IMR-90 (cell line): ENCODE data around the gene EBF3. TPM values are rescaled to one million over a fixed set of nuclear protein-coding genes. Genes with fewer than 3 reads are reported as not detected.

Experiments used
- ATAC-seq: fragments of 200-7000 bp; cut with Tn5 transposase; 2 replicates; pipeline ENCODE4 v1.9.1; 2020; ENCODE audit warnings: low read depth, mild to moderate bottlenecking, moderate library complexity
- BruUV-seq: library from RNA; stranded (reverse); fragments of 400-500 nt; replicated peaks from 2 replicates; lab custom pipeline; 2021; lab: Mats Ljungman, UMichigan
- CTCF ChIA-PET: fragments of 300-600 bp; formaldehyde crosslinking; extraction: SDS; loops from one replicate; lab custom pipeline; 2021; ENCODE audit warnings: antibody characterized with exemption; lab: Yijun Ruan, JAX
- POLR2A ChIA-PET: fragments of 300-600 bp; sonication (Branson Sonifier 250); formaldehyde crosslinking; loops from one replicate; lab custom pipeline; 2022; ENCODE audit warnings: antibody characterized with exemption; ENCODE audit not compliant: unreplicated experiment; lab: Charles Lee
- DNase-seq: peaks from one replicate; pipeline ENCODE4 v3.0.0; 2013
- H2AFZ ChIP-seq: replicated peaks from 2 replicates; pipeline ENCODE3; 2013; ENCODE audit warnings: low read length, mild to moderate bottlenecking; ENCODE audit not compliant: poor library complexity
- H2AK5ac ChIP-seq: 2 replicates; pipeline ENCODE4 v1.6.1; 2013; ENCODE audit warnings: low read depth, low read length, inconsistent platforms
- H2AK9ac ChIP-seq: replicated peaks from 2 replicates; pipeline ENCODE3; 2013; ENCODE audit warnings: mild to moderate bottlenecking, low read depth, low read length, moderate library complexity; ENCODE audit not compliant: poor library complexity
- H2BK120ac ChIP-seq: 2 replicates; pipeline ENCODE4 v1.6.1; 2013; ENCODE audit warnings: low read depth, low read length, inconsistent platforms
- H2BK15ac ChIP-seq: 3 replicates; pipeline ENCODE4 v1.6.1; 2013; ENCODE audit warnings: low read depth, low read length, inconsistent platforms
- H2BK20ac ChIP-seq: 2 replicates; pipeline ENCODE4 v1.6.1; 2013; ENCODE audit warnings: low read depth, mild to moderate bottlenecking, inconsistent platforms, low read length, moderate library complexity
- H2BK5ac ChIP-seq: 2 replicates; pipeline ENCODE4 v1.6.1; 2013; ENCODE audit warnings: mild to moderate bottlenecking, low read depth, low read length, inconsistent platforms; ENCODE audit not compliant: poor library complexity, severe bottlenecking
- H3K14ac ChIP-seq: replicated peaks from 2 replicates; pipeline ENCODE4 v1.6.1; 2013; ENCODE audit warnings: low read depth, low read length, inconsistent platforms
- H3K18ac ChIP-seq: 2 replicates; pipeline ENCODE4 v1.6.1; 2013; ENCODE audit warnings: low read depth, low read length, control low read depth
- H3K23ac ChIP-seq: 2 replicates; pipeline ENCODE4 v1.6.1; 2013; ENCODE audit warnings: low read depth, low read length, inconsistent platforms
- H3K27ac ChIP-seq: 2 replicates; pipeline ENCODE4 v1.5.1; 2013; ENCODE audit warnings: mild to moderate bottlenecking, control low read depth, low read length; ENCODE audit not compliant: insufficient read depth
- H3K27me3 ChIP-seq: 2 replicates; pipeline ENCODE4 v1.6.1; 2013; ENCODE audit warnings: low read length; ENCODE audit not compliant: control insufficient read depth, insufficient read depth
- H3K36me3 ChIP-seq: 2 replicates; pipeline ENCODE4 v1.6.1; 2013; ENCODE audit warnings: low read length, mixed read lengths; ENCODE audit not compliant: control insufficient read depth, insufficient read depth
- H3K4ac ChIP-seq: 2 replicates; pipeline ENCODE4 v1.6.1; 2013; ENCODE audit warnings: low read depth, low read length, inconsistent platforms
- H3K4me1 ChIP-seq: 2 replicates; pipeline ENCODE4 v1.6.1; 2013; ENCODE audit warnings: low read length, mixed read lengths; ENCODE audit not compliant: control insufficient read depth, insufficient read depth
- H3K4me2 ChIP-seq: 2 replicates; pipeline ENCODE4 v1.6.1; 2013; ENCODE audit warnings: low read depth, mild to moderate bottlenecking, control low read depth, low read length, moderate library complexity
- H3K4me3 ChIP-seq: 2 replicates; pipeline ENCODE4 v1.5.1; 2013; ENCODE audit warnings: low read depth, mild to moderate bottlenecking, control low read depth, low read length, moderate library complexity; ENCODE audit not compliant: insufficient read depth
- H3K56ac ChIP-seq: 2 replicates; pipeline ENCODE4 v1.6.1; 2013; ENCODE audit warnings: low read length, inconsistent platforms; ENCODE audit not compliant: insufficient read depth; ENCODE audit errors: extremely low read depth
- H3K79me1 ChIP-seq, 2 experiments: 2 replicates each; pipeline ENCODE4 v1.6.1; 2013; ENCODE audit warnings: low read length in 2 of 2, inconsistent platforms in 1 of 2, low read depth in 1 of 2
- H3K9ac ChIP-seq: 2 replicates; pipeline ENCODE4 v1.6.1; 2013; ENCODE audit warnings: low read depth, low read length, control low read depth
- H3K9me1 ChIP-seq: 2 replicates; pipeline ENCODE4 v1.6.1; 2013; ENCODE audit warnings: low read length, inconsistent platforms; ENCODE audit not compliant: insufficient read depth
- H3K9me3 ChIP-seq: 2 replicates; pipeline ENCODE4 v1.6.1; 2013; ENCODE audit warnings: low read length; ENCODE audit not compliant: control insufficient read depth, insufficient read depth
- H4K20me1 ChIP-seq: 2 replicates; pipeline ENCODE4 v1.6.1; 2013; ENCODE audit warnings: low read length, inconsistent platforms; ENCODE audit not compliant: insufficient read depth
- H4K5ac ChIP-seq: 2 replicates; pipeline ENCODE4 v1.6.1; 2013; ENCODE audit warnings: mild to moderate bottlenecking, low read depth, low read length, control low read depth
- H4K8ac ChIP-seq, 2 experiments: 2 replicates each; pipeline ENCODE4 v1.6.1; 2013; ENCODE audit warnings: low read depth in 2 of 2, low read length in 2 of 2, control low read depth in 1 of 2, inconsistent platforms in 1 of 2
- H4K91ac ChIP-seq: 2 replicates; pipeline ENCODE4 v1.6.1; 2013; ENCODE audit warnings: low read depth, low read length, inconsistent platforms; ENCODE audit not compliant: insufficient read depth
- FOS ChIP-seq: fragments of 150-350 bp; IDR thresholded peaks from 2 replicates; pipeline ENCODE4 v1.6.1; 2016; ENCODE audit warnings: low read depth, low read length
- MAFK ChIP-seq: IDR thresholded peaks from 2 replicates; pipeline ENCODE4 v1.6.1; 2012; ENCODE audit warnings: low read depth, low read length, improper control_type of control experiment
- MAZ ChIP-seq: IDR thresholded peaks from 2 replicates; pipeline ENCODE4 v1.6.1; 2012; ENCODE audit warnings: low read depth, mild to moderate bottlenecking, low read length, improper control_type of control experiment, moderate library complexity, borderline replicate concordance
- NFE2L2 ChIP-seq: fragments of 150-350 bp; IDR thresholded peaks from 2 replicates; pipeline ENCODE4 v1.6.1; 2016; ENCODE audit warnings: low read depth, mild to moderate bottlenecking, low read length
- POLR2A ChIP-seq: IDR thresholded peaks from 2 replicates; pipeline ENCODE4 v1.6.1; 2012; ENCODE audit warnings: mild to moderate bottlenecking, low read depth, low read length
- RFX5 ChIP-seq: IDR thresholded peaks from 2 replicates; pipeline ENCODE4 v1.8.0; 2012; ENCODE audit warnings: low read depth, mild to moderate bottlenecking, low read length, moderate library complexity
- SMC3 ChIP-seq: fragments of 150-350 bp; IDR thresholded peaks from 2 replicates; pipeline ENCODE4 v1.6.1; 2016; ENCODE audit warnings: low read depth, mild to moderate bottlenecking, antibody characterized with exemption, low read length, moderate library complexity
- WGBS, 2 experiments: methylation state at CpG; one replicate each; pipeline versions ENCODE4 v1.1.5 to v1.1.7; 2013; ENCODE audit warnings: missing lambda C conversion rate in 2 of 2; ENCODE audit not compliant: insufficient read length in 1 of 2; ENCODE audit errors: extremely low coverage in 2 of 2; 5-methylcytosine and 5-hydroxymethylcytosine counted together
- dilution Hi-C: fragments of 300-500 bp; cut with HindIII; formaldehyde crosslinking; loops from one replicate; pipeline ENCODE4 v1.14.3; 2018; ENCODE audit warnings: low sequenced_read_pairs; ENCODE audit not compliant: unreplicated experiment
- in situ Hi-C: fragments of 300-500 bp; cut with MboI; formaldehyde crosslinking; loops from 3 replicates; pipeline ENCODE4 v1.14.3; 2019; ENCODE audit warnings: low sequenced_read_pairs, inconsistent platforms, mixed read lengths
- intact Hi-C: fragments of 100-400 bp; cut with micrococcal nuclease; formaldehyde crosslinking; loops from 2 replicates; pipeline ENCODE4 v1.10.0; 2022
- polyA plus RNA-seq, 3 experiments: library from polyadenylated mRNA; depleted of rRNA; stranded (reverse); fragments of >200 nt; gene quantifications; 2 replicates each; pipeline ENCODE4 v1.2.3, GENCODE V29; 2012; ENCODE audit warnings: low replicate concordance in 1 of 3
- total RNA-seq: library from RNA; depleted of rRNA; stranded (reverse); fragments of >200 nt; gene quantifications from 2 replicates; pipeline ENCODE4 v1.2.3, GENCODE V29; 2012
- TF ChIP-seq, protein P1 (sequence below): conservative IDR thresholded peaks from 2 replicates; pipeline ENCODE4 v1.5.1; 2012; ENCODE audit warnings: mild to moderate bottlenecking, low read depth, low read length, improper control_type of control experiment
- TF ChIP-seq, protein P2 (sequence below): fragments of 150-350 bp; IDR thresholded peaks from 2 replicates; pipeline ENCODE4 v1.6.1; 2017; ENCODE audit warnings: mild to moderate bottlenecking, antibody characterized with exemption, low read length, low read depth
- TF ChIP-seq, protein P3 (sequence below): fragments of 150-350 bp; IDR thresholded peaks from 2 replicates; pipeline ENCODE4 v1.6.1; 2016; ENCODE audit warnings: low read depth, mild to moderate bottlenecking, low read length, moderate library complexity, borderline replicate concordance

Gene EBF3
- total and polyA plus RNA-seq, 2 of the 4 experiments (the other 2 are of a cell fraction): 0.36 to 0.70 TPM

DNA sequence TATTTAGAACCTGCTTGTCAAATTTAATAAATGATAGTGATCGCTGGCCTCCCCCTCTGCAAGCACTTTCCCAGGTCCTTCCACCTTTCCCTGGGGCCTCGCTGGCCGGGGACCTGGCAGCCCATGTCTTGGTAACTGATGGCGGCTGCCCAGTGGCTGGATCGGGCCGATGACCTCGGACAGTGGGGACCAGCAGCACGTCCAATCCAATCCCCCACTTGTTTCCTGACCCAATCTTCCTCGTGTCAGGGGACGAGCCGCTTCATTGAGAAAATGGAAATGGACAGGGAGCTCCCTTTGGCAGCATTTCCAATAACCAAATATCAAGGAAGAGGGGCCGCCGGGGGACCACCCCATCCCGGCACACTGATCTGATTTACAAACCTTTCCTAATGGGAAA is 17.2 kb downstream of the EBF3 start:
- no CpG with 5 or more reads among the region's 14 CpGs for WGBS, 2 experiments
- H3K79me1 ChIP-seq: no peaks in the 10 kb centered on the region

More for the DNA sequence above, 17.2 kb downstream of the EBF3 start:
- Histone ChIP-seq H3K4ac (no peak overlapping the region), H2BK15ac (no peak overlapping the region), H3K9me3 (no peaks in the 10 kb centered on the region), H4K20me1 (no peaks in the 10 kb centered on the region; the same call in 1 of the 2 replicates), H3K4me1 (no peaks in the 10 kb centered on the region; the same call in 1 of the 2 replicates), H2BK5ac (no peak overlapping the region), H3K18ac (no peak overlapping the region), H2BK20ac (no peak overlapping the region), H2AK5ac (no peak overlapping the region), H2AFZ (no peak overlapping the region), H2BK120ac (no peak overlapping the region), H2AK9ac (no peak overlapping the region), H3K9me1 (no peaks in the 10 kb centered on the region), H3K27me3 (no peaks in the 10 kb centered on the region), H4K8ac (no peak overlapping the region), H3K14ac (no peak overlapping the region), H4K5ac (no peak overlapping the region), H3K4me2 (no peak overlapping the region), H4K91ac (no peak overlapping the region), H3K4me3 (no peak overlapping the region), H3K36me3 (no peaks in the 10 kb centered on the region; the same call in 1 of the 2 replicates), H3K23ac (no peak overlapping the region), H3K9ac (no peak overlapping the region), H3K56ac (no peak overlapping the region), H3K27ac (no peak overlapping the region)
- BruUV-seq: no TSS peak
- DNase-seq: no peak
- dilution Hi-C loops: no loop called here
- TF ChIP-seq, protein P1, sequence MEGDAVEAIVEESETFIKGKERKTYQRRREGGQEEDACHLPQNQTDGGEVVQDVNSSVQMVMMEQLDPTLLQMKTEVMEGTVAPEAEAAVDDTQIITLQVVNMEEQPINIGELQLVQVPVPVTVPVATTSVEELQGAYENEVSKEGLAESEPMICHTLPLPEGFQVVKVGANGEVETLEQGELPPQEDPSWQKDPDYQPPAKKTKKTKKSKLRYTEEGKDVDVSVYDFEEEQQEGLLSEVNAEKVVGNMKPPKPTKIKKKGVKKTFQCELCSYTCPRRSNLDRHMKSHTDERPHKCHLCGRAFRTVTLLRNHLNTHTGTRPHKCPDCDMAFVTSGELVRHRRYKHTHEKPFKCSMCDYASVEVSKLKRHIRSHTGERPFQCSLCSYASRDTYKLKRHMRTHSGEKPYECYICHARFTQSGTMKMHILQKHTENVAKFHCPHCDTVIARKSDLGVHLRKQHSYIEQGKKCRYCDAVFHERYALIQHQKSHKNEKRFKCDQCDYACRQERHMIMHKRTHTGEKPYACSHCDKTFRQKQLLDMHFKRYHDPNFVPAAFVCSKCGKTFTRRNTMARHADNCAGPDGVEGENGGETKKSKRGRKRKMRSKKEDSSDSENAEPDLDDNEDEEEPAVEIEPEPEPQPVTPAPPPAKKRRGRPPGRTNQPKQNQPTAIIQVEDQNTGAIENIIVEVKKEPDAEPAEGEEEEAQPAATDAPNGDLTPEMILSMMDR: no peak
- TF ChIP-seq SMC3 (no peak), RFX5 (no peak), MAFK (no peak), MAZ (no peak), NFE2L2 (no peak), FOS (no peak), POLR2A (no peak)
- TF ChIP-seq, protein P2, sequence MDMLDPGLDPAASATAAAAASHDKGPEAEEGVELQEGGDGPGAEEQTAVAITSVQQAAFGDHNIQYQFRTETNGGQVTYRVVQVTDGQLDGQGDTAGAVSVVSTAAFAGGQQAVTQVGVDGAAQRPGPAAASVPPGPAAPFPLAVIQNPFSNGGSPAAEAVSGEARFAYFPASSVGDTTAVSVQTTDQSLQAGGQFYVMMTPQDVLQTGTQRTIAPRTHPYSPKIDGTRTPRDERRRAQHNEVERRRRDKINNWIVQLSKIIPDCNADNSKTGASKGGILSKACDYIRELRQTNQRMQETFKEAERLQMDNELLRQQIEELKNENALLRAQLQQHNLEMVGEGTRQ: no peak
- TF ChIP-seq, protein P3, sequence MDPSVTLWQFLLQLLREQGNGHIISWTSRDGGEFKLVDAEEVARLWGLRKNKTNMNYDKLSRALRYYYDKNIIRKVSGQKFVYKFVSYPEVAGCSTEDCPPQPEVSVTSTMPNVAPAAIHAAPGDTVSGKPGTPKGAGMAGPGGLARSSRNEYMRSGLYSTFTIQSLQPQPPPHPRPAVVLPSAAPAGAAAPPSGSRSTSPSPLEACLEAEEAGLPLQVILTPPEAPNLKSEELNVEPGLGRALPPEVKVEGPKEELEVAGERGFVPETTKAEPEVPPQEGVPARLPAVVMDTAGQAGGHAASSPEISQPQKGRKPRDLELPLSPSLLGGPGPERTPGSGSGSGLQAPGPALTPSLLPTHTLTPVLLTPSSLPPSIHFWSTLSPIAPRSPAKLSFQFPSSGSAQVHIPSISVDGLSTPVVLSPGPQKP: no peak
- CTCF ChIA-PET: no interaction called here
- in situ Hi-C loops: no loop called here
- no peak for ATAC-seq
- intact Hi-C loops: no loop called here
- POLR2A ChIA-PET: no interaction called here
